ENCODE results near the gene SH3TC1. TPM values are rescaled to one million over a fixed set of nuclear protein-coding genes. Genes with fewer than 3 reads are reported as not detected.
A peak's percentile ranks its signal among the peaks of the same experiment; 100 is the strongest.

SH3TC1 gene
- total RNA-seq, 5 donors from 2014 or later (not counting 1 experiment from before 2014, with no cell fraction given), result 24.6 to 103 (median 40.3) TPM

DNA sequence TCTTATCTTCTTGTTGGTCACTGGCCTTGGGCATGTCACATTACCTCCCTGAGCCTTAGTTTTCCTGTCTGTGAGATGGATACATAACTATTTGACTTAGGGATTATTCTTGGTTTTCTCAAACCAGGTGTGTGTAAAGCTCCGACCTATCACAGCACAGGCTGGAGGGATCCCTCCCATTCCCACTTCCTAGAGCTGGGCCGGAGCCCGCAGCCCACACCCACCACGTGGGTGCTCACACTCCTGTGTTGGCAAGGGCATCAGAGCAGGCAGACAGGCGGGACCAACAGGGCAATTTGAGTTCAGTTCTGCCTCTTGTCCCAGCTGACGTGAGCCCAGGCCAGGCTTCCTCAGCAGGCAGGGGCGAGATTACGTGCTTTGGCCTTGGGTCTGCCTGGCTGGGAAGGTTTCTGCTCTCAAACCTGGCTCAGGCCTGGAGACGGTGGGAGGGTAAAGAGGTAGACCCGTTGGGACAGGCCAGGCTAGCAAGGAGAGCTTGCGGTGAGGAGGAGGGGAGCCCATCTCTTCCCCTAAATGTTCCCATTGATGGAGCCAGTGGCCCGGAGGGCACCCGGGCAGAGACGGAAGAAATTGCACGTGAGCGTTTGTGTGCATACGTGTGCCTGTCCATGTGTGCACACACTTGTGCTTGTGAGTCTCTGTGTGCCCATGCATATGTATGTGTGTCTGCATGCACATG is 734 bp upstream of the SH3TC1 start:
- POLR2A ChIA-PET, result interaction anchor here in 1 of 2 donors (1.6 kb wide), 1 partner anchor 23 kb away, joined by 3 read pairs; no protein-coding TSS in a partner anchor
- Mint-ChIP-seq H3K36me3 (no peaks in the 10 kb centered on the region), H3K9me3 (no peaks in the 10 kb centered on the region), H3K27me3 (no peaks in the 10 kb centered on the region), H3K4me1 (peaks cover 39 to 54% (median 45%) of the 10 kb centered on the region in 3 donors), H3K4me3 (peak overlapping the region; percentile 85 to 95 (median 91)), H3K27ac (peak overlapping the region; percentile 43 to 91)
- ATAC-seq (replicated peaks in 1 of 4) (no peak), DNase-seq (no peak)
- Histone ChIP-seq H3K27me3 (replicated peaks in 1 of 2; ENCODE audit: control insufficient read depth in 2 of 2, extremely low read depth in 1 of 2, insufficient read depth in 2 of 2, low read length in 1 of 2) (peaks cover 0 to 7% of the 10 kb centered on the region in 2 experiments), H3K4me3 (ENCODE audit: control insufficient read depth in 1 of 2, extremely low read depth in 1 of 2, low read length in 1 of 2) (peak overlapping the region; percentile 82 to 87), H3K36me3 (ENCODE audit: control insufficient read depth in 2 of 2, extremely low read depth in 1 of 2, insufficient read depth in 1 of 2, low read length in 1 of 2) (no peaks in the 10 kb centered on the region), H3K9me3 (no peaks in the 10 kb centered on the region), H3K27ac (ENCODE audit: low read length) (peak overlapping the region; percentile 79), H3K4me1 (ENCODE audit: control insufficient read depth in 1 of 2, extremely low read depth in 1 of 2, insufficient read depth in 2 of 2, low read length in 2 of 2) (peaks cover 20 to 52% of the 10 kb centered on the region in 2 experiments)
- 68% methylated on average over 14 of the region's 17 CpGs for WGBS (ENCODE audit: insufficient coverage)
- CTCF ChIA-PET, result interaction anchor here (1.0 to 1.4 kb wide), 3 partner anchors 21 to 44 kb away, joined by 3 to 7 read pairs (median 4); no protein-coding TSS in a partner anchor

DNA sequence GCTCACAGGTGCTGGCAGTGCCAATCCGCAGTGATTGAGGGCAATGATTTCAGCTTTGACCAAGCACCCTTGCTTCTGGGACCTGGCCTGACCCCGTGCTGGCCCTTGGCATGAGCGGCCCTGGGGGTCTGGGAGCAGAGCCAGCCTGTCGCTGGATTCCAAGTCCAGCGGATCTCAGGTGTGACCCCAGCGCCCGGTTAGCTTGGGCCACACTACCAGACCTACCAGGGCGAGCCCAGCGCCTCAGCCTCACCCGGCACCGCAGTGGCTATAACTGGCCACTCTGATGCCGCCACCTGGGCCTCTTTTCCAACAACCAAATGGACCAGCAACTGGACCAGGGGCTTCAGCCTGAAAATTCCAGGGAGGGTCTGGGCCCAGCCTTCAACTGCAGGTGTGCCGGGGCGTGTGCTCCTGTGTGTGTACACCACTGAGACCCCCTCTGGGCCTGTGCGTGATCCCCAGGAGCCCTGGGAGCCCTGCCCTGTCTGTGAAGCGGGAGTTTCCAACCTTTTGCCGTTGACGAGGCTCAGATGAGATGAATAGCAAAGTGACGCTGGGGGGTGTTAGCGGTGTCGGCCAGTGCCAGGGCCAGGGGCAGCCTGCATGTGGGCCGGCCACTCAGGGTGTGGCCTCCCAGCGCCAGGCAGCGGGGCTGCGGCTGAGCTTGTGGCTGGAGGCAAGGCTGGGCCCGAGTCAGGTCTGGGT is 658 bp downstream of the SH3TC1 start:
- Histone ChIP-seq H3K4me3 (ENCODE audit: control insufficient read depth in 1 of 2, extremely low read depth in 1 of 2, low read length in 1 of 2) (peak overlapping the region; percentile 82 to 87), H3K4me1 (ENCODE audit: control insufficient read depth in 1 of 2, extremely low read depth in 1 of 2, insufficient read depth in 2 of 2, low read length in 2 of 2) (peaks cover 20 to 52% of the 10 kb centered on the region in 2 experiments), H3K27me3 (replicated peaks in 1 of 2; ENCODE audit: control insufficient read depth in 2 of 2, extremely low read depth in 1 of 2, insufficient read depth in 2 of 2, low read length in 1 of 2) (peaks cover 0 to 2% of the 10 kb centered on the region in 2 experiments), H3K36me3 (ENCODE audit: control insufficient read depth in 2 of 2, extremely low read depth in 1 of 2, insufficient read depth in 1 of 2, low read length in 1 of 2) (peaks cover 0 to 2% of the 10 kb centered on the region in 2 donors), H3K27ac (ENCODE audit: low read length) (peak overlapping the region; percentile 79), H3K9me3 (no peaks in the 10 kb centered on the region)
- H3K4me3 Mint-ChIP-seq, result peak overlapping the region; percentile 85 to 95 (median 91)
- H3K9me3 Mint-ChIP-seq, result no peaks in the 10 kb centered on the region
- no peaks in the 10 kb centered on the region for H3K27me3 Mint-ChIP-seq
- peak overlapping the region; percentile 91 to 94 for H3K27ac Mint-ChIP-seq
- ATAC-seq (replicated peaks in 1 of 4) (peak in 2 of 4 experiments; percentile 1 to 55), DNase-seq (peak in 19 of 35 experiments; percentile 23 to 54 (median 35))
- peaks cover 38 to 60% (median 50%) of the 10 kb centered on the region in 3 donors for H3K4me1 Mint-ChIP-seq
- WGBS (ENCODE audit: insufficient coverage), result 26% methylated on average over 26 of the region's 26 CpGs
- ChIA-PET CTCF (interaction anchor here in 1 of 2 donors (1.2 kb wide), 1 partner anchor 23 kb away, joined by 7 read pairs; no protein-coding TSS in a partner anchor), POLR2A (interaction anchor here in 1 of 2 donors (1.0 kb wide), 1 partner anchor 21 kb away, joined by 3 read pairs; no protein-coding TSS in a partner anchor)
- no peaks in the 10 kb centered on the region for H3K36me3 Mint-ChIP-seq

GRCh38 chr4:8200302-8200975 is 1.3 kb downstream of the SH3TC1 start:
- Mint-ChIP-seq H3K27ac (peak overlapping the region; percentile 80 to 82), H3K9me3 (no peaks in the 10 kb centered on the region), H3K4me1 (peaks cover 38 to 60% (median 50%) of the 10 kb centered on the region in 3 donors), H3K27me3 (no peaks in the 10 kb centered on the region), H3K4me3 (peak overlapping the region; percentile 85 to 95 (median 91)), H3K36me3 (no peaks in the 10 kb centered on the region)
- peak overlapping the region; percentile 82 to 87 for H3K4me3 ChIP-seq (ENCODE audit: control insufficient read depth in 1 of 2, extremely low read depth in 1 of 2, low read length in 1 of 2)
- ChIA-PET CTCF (no interaction called here), POLR2A (no interaction called here)
- no peaks in the 10 kb centered on the region for H3K9me3 ChIP-seq
- DNase-seq (peak in 33 of 35 experiments; percentile 22 to 72 (median 56)), ATAC-seq (replicated peaks in 1 of 4) (peak in 2 of 4 experiments; percentile 8 to 58)
- H3K4me1 ChIP-seq (ENCODE audit: control insufficient read depth in 1 of 2, extremely low read depth in 1 of 2, insufficient read depth in 2 of 2, low read length in 2 of 2), result peaks cover 20 to 53% of the 10 kb centered on the region in 2 experiments
- H3K27ac ChIP-seq (ENCODE audit: low read length), result peak overlapping the region; percentile 79
- peaks cover 0 to 2% of the 10 kb centered on the region in 2 donors for H3K36me3 ChIP-seq (ENCODE audit: control insufficient read depth in 2 of 2, extremely low read depth in 1 of 2, insufficient read depth in 1 of 2, low read length in 1 of 2)
- 43% methylated on average over 28 of the region's 30 CpGs for WGBS (ENCODE audit: insufficient coverage)
- peaks cover 0 to 2% of the 10 kb centered on the region in 2 experiments for H3K27me3 ChIP-seq (replicated peaks in 1 of 2; ENCODE audit: control insufficient read depth in 2 of 2, extremely low read depth in 1 of 2, insufficient read depth in 2 of 2, low read length in 1 of 2)

DNA sequence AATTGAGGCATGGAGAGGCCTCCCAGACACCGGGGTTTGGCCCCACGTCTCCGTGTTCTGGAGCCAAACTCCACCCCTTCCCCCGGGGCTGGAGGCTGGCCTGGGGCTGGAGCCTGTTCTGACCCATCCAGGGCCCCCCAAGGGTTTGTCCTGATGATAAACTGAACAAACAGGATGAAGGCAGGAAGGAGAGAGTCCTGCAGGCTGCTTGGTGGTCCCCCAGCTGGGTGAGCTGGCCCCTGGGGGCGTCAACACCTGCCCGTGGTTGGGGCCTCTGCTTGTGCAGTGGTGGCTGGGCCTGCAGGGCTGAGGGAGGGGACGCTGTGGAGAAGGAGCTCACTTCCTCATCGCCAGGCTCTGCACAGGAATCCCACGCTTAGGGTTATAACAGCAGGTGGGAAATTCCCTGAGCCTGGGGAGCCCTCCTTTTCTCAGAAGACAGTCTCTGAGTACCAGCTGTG is 2.3 kb downstream of the SH3TC1 start:
- POLR2A ChIA-PET, result interaction anchor here in 1 of 2 donors (0.7 kb wide), 1 partner anchor 28 kb away, joined by 3 read pairs; no protein-coding TSS in a partner anchor

GRCh38 chr4:8202108-8203051 is 3.3 kb downstream of the SH3TC1 start:
- Mint-ChIP-seq H3K9me3 (no peaks in the 10 kb centered on the region), H3K27ac (peak overlapping the region in 1 of 2 donors; percentile 80), H3K4me1 (peaks cover 42 to 63% (median 55%) of the 10 kb centered on the region in 3 donors), H3K4me3 (peak overlapping the region in 2 of 3 donors; percentile 85 to 95), H3K36me3 (no peaks in the 10 kb centered on the region), H3K27me3 (no peaks in the 10 kb centered on the region)
- Histone ChIP-seq H3K27me3 (replicated peaks in 1 of 2; ENCODE audit: control insufficient read depth in 2 of 2, extremely low read depth in 1 of 2, insufficient read depth in 2 of 2, low read length in 1 of 2) (no peaks in the 10 kb centered on the region), H3K36me3 (ENCODE audit: control insufficient read depth in 2 of 2, extremely low read depth in 1 of 2, insufficient read depth in 1 of 2, low read length in 1 of 2) (peaks cover 0 to 2% of the 10 kb centered on the region in 2 donors), H3K9me3 (no peaks in the 10 kb centered on the region), H3K4me1 (ENCODE audit: control insufficient read depth in 1 of 2, extremely low read depth in 1 of 2, insufficient read depth in 2 of 2, low read length in 2 of 2) (peaks cover 20 to 62% of the 10 kb centered on the region in 2 experiments), H3K4me3 (ENCODE audit: control insufficient read depth in 1 of 2, extremely low read depth in 1 of 2, low read length in 1 of 2) (peak overlapping the region; percentile 15 to 87), H3K27ac (ENCODE audit: low read length) (no peak overlapping the region)
- ChIA-PET CTCF (interaction anchor here in 1 of 2 donors (1.0 kb wide), 1 partner anchor 26 kb away, joined by 3 read pairs; no protein-coding TSS in a partner anchor), POLR2A (interaction anchor here in 1 of 2 donors (0.7 kb wide), 1 partner anchor 27 kb away, joined by 3 read pairs; no protein-coding TSS in a partner anchor)
- ATAC-seq (replicated peaks in 1 of 4) (no peak), DNase-seq (no peak)
- 88% methylated on average over 12 of the region's 21 CpGs for WGBS (ENCODE audit: insufficient coverage)

More for the DNA sequence above, 2.3 kb downstream of the SH3TC1 start:
- ATAC-seq (replicated peaks in 1 of 4) (peak in 2 of 4 experiments; percentile 13 to 63), DNase-seq (peak in 30 of 35 experiments; percentile 18 to 70 (median 42))
- H3K27ac Mint-ChIP-seq, result peak overlapping the region; percentile 75 to 80
- H3K9me3 ChIP-seq, result no peaks in the 10 kb centered on the region
- no peaks in the 10 kb centered on the region for H3K27me3 Mint-ChIP-seq
- H3K4me3 Mint-ChIP-seq, result peak overlapping the region; percentile 85 to 95 (median 91)
- peak overlapping the region; percentile 79 for H3K27ac ChIP-seq (ENCODE audit: low read length)
- H3K4me3 ChIP-seq (ENCODE audit: control insufficient read depth in 1 of 2, extremely low read depth in 1 of 2, low read length in 1 of 2), result peak overlapping the region; percentile 25 to 87
- CTCF ChIA-PET, result interaction anchor here in 1 of 2 donors (1.0 kb wide), 1 partner anchor 25 kb away, joined by 3 read pairs; no protein-coding TSS in a partner anchor
- peaks cover 42 to 67% (median 55%) of the 10 kb centered on the region in 3 donors for H3K4me1 Mint-ChIP-seq
- H3K9me3 Mint-ChIP-seq, result no peaks in the 10 kb centered on the region
- peaks cover 0 to 2% of the 10 kb centered on the region in 2 experiments for H3K27me3 ChIP-seq (replicated peaks in 1 of 2; ENCODE audit: control insufficient read depth in 2 of 2, extremely low read depth in 1 of 2, insufficient read depth in 2 of 2, low read length in 1 of 2)
- H3K36me3 ChIP-seq (ENCODE audit: control insufficient read depth in 2 of 2, extremely low read depth in 1 of 2, insufficient read depth in 1 of 2, low read length in 1 of 2), result peaks cover 0 to 2% of the 10 kb centered on the region in 2 donors
- no peaks in the 10 kb centered on the region for H3K36me3 Mint-ChIP-seq
- H3K4me1 ChIP-seq (ENCODE audit: control insufficient read depth in 1 of 2, extremely low read depth in 1 of 2, insufficient read depth in 2 of 2, low read length in 2 of 2), result peaks cover 20 to 62% of the 10 kb centered on the region in 2 experiments
- WGBS (ENCODE audit: insufficient coverage), result 13% methylated on average over 6 of the region's 9 CpGs

All from T-cell (primary cell).